SK-N-SH (cell line): Measurements from ENCODE around the gene SNX6.

Experiments
- EZH2phosphoT487 ChIP-seq: fragments of 200-600 bp; sonication (generic); IDR thresholded peaks from 2 replicates; pipeline ENCODE4 v1.6.1; 2017; ENCODE audit warnings: low read depth, mixed run types, mild to moderate bottlenecking, antibody characterized with exemption, moderate library complexity, borderline replicate concordance
- GABPA ChIP-seq: IDR thresholded peaks from 2 replicates; pipeline ENCODE4 v1.4.0; 2012; ENCODE audit warnings: low read depth, mild to moderate bottlenecking
- JUND ChIP-seq: IDR thresholded peaks from 2 replicates; pipeline ENCODE4 v1.4.0; 2012
- POLR2AphosphoS5 ChIP-seq: IDR thresholded peaks from 2 replicates; pipeline ENCODE4 v1.6.1; 2012; ENCODE audit warnings: low read depth, low read length
- RAD21 ChIP-seq: IDR thresholded peaks from 2 replicates; pipeline ENCODE4 v1.6.1; 2012; ENCODE audit warnings: mild to moderate bottlenecking, low read length
- RCOR1 ChIP-seq: fragments of 150-350 bp; IDR thresholded peaks from 2 replicates; pipeline ENCODE4 v1.6.1; 2017; ENCODE audit warnings: antibody characterized with exemption, low read length
- SMC3 ChIP-seq: IDR thresholded peaks from 2 replicates; pipeline ENCODE4 v1.6.1; 2012; ENCODE audit warnings: low read depth, low read length, improper control_type of control experiment
- TAF1 ChIP-seq: IDR thresholded peaks from 2 replicates; pipeline ENCODE4 v1.6.1; 2012; ENCODE audit warnings: low read depth, mild to moderate bottlenecking, low read length, moderate library complexity, borderline replicate concordance
- TF ChIP-seq, protein P1 (sequence below): IDR thresholded peaks from 2 replicates; pipeline ENCODE4 v1.4.0; 2012; ENCODE audit warnings: low read depth
- TF ChIP-seq, protein P2 (sequence below): fragments of 200-600 bp; sonication (generic); IDR thresholded peaks from 2 replicates; pipeline ENCODE4 v1.6.1; 2017; ENCODE audit warnings: antibody characterized with exemption, mild to moderate bottlenecking, moderate library complexity
- TF ChIP-seq, protein P3 (sequence below): IDR thresholded peaks from 2 replicates; pipeline ENCODE4 v1.6.1; 2012; ENCODE audit warnings: mild to moderate bottlenecking, low read depth, low read length, moderate library complexity
- TF ChIP-seq, protein P4 (sequence below): fragments of 150-350 bp; IDR thresholded peaks from 2 replicates; pipeline ENCODE4 v1.6.1; 2017; ENCODE audit warnings: antibody characterized with exemption, low read length, low read depth, borderline replicate concordance

DNA sequence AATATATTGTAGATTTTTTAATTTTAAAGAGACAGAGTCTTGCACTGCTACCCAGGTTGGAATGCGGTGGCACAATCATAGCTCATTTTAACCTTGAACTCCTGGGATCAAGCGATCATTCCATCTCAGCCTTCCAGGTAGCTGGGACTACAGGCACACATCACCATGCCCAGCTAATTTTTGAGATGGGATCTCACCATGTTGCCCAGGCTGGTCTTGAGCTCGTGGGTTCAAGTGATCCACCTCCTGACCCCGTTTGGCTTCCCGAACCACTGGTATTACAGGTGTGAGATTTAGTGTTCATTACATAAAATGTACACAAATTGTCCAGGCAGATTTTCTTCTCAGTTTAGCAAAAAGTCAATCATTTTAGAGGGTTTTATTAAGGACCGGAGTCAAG lies 13.6 kb downstream of the SNX6 start:
- TF ChIP-seq TAF1 (no peak), EZH2phosphoT487 (no peak), POLR2AphosphoS5 (no peak), RCOR1 (no peak), JUND (no peak), SMC3 (no peak), RAD21 (no peak), GABPA (no peak)
- TF ChIP-seq, protein P1, sequence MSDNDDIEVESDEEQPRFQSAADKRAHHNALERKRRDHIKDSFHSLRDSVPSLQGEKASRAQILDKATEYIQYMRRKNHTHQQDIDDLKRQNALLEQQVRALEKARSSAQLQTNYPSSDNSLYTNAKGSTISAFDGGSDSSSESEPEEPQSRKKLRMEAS = no peak
- TF ChIP-seq, protein P2, sequence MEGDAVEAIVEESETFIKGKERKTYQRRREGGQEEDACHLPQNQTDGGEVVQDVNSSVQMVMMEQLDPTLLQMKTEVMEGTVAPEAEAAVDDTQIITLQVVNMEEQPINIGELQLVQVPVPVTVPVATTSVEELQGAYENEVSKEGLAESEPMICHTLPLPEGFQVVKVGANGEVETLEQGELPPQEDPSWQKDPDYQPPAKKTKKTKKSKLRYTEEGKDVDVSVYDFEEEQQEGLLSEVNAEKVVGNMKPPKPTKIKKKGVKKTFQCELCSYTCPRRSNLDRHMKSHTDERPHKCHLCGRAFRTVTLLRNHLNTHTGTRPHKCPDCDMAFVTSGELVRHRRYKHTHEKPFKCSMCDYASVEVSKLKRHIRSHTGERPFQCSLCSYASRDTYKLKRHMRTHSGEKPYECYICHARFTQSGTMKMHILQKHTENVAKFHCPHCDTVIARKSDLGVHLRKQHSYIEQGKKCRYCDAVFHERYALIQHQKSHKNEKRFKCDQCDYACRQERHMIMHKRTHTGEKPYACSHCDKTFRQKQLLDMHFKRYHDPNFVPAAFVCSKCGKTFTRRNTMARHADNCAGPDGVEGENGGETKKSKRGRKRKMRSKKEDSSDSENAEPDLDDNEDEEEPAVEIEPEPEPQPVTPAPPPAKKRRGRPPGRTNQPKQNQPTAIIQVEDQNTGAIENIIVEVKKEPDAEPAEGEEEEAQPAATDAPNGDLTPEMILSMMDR = no peak
- TF ChIP-seq, protein P3, sequence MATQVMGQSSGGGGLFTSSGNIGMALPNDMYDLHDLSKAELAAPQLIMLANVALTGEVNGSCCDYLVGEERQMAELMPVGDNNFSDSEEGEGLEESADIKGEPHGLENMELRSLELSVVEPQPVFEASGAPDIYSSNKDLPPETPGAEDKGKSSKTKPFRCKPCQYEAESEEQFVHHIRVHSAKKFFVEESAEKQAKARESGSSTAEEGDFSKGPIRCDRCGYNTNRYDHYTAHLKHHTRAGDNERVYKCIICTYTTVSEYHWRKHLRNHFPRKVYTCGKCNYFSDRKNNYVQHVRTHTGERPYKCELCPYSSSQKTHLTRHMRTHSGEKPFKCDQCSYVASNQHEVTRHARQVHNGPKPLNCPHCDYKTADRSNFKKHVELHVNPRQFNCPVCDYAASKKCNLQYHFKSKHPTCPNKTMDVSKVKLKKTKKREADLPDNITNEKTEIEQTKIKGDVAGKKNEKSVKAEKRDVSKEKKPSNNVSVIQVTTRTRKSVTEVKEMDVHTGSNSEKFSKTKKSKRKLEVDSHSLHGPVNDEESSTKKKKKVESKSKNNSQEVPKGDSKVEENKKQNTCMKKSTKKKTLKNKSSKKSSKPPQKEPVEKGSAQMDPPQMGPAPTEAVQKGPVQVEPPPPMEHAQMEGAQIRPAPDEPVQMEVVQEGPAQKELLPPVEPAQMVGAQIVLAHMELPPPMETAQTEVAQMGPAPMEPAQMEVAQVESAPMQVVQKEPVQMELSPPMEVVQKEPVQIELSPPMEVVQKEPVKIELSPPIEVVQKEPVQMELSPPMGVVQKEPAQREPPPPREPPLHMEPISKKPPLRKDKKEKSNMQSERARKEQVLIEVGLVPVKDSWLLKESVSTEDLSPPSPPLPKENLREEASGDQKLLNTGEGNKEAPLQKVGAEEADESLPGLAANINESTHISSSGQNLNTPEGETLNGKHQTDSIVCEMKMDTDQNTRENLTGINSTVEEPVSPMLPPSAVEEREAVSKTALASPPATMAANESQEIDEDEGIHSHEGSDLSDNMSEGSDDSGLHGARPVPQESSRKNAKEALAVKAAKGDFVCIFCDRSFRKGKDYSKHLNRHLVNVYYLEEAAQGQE = no peak
- TF ChIP-seq, protein P4, sequence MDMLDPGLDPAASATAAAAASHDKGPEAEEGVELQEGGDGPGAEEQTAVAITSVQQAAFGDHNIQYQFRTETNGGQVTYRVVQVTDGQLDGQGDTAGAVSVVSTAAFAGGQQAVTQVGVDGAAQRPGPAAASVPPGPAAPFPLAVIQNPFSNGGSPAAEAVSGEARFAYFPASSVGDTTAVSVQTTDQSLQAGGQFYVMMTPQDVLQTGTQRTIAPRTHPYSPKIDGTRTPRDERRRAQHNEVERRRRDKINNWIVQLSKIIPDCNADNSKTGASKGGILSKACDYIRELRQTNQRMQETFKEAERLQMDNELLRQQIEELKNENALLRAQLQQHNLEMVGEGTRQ = no peak
